Stimulated activated CD8-positive, alpha-beta memory T cell treated with anti-CD3 and anti-CD28 coated beads, Interleukin-7, amount 100 ng/mL, for 1 hour (primary cell): ENCODE results near the gene MAST2.
"Not testable (repeated sequence)": the region's sequence is repeated elsewhere in the genome, so short reads cannot be mapped to it uniquely, and the experiment has no call there.

ENCODE experiments used
- DNase-seq, 2 donors: peaks; one replicate each; pipeline ENCODE4 v3.0.0-alpha.2; 2020; ENCODE audit warnings: low read depth in 2 of 2

Gene MAST2

DNA sequence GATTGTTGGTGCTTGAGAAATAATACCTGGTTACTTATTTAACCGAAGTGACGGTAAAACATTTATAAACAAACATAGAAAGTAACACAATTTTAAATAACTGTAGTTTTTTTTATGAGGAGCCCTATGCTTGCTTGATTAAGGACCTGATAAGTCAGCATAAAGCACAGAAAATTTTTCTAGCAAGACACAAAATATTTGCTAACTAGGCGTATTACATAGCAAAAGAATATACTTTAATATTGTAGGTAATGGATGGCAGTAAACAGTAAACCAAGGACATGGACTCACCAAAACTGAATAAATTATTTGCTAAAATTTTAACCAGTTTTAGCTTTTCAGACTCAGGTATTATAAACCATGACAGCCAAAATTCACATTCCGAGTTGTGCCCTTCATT is 90.9 kb downstream of the MAST2 start:
- DNase-seq: no peak

DNA sequence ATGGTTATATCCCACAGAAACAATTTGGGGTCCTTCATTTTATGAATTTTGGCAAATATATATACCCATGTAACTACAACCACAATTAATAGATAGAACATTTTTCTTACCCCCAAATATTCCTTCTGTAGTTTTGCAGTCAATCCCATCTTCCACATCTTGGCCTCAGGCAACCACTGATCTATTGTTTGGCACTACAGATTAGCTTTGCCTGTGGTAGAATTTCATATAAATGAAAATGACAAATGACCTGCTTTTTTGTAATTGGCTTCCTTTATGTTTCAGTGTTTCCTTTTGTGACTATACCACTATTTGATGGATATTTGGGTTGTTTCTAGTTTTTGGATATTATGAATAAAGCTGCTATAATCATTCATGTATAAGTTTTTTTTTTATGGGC is 91.5 kb downstream of the MAST2 start:
- no peak for DNase-seq

DNA sequence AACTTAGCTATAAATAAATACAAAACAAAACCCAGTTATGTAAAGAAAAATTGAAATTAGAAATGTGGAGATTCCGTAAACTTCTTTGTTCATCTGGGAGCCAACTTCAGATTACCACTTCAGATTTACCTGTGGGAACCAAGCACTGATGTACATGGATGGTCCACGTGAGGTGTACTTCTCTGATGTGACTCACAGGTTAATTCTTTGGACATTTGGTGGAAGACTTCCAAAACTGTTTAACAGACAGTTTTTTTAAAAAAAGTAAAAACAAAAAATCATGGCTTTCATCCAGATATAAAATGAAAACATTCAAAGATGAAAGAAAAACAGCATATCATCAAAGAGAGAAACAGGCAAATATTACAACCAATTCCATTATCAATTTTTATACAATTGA is 92.0 kb downstream of the MAST2 start:
- no peak for DNase-seq

GRCh38 chr1:45906883-45907282 is 103.5 kb downstream of the MAST2 start:
- DNase-seq: no peak

- DNase-seq: no peak
Measured at GRCh38 chr1:45908611-45909140, 105.3 kb downstream of the MAST2 start.

DNA sequence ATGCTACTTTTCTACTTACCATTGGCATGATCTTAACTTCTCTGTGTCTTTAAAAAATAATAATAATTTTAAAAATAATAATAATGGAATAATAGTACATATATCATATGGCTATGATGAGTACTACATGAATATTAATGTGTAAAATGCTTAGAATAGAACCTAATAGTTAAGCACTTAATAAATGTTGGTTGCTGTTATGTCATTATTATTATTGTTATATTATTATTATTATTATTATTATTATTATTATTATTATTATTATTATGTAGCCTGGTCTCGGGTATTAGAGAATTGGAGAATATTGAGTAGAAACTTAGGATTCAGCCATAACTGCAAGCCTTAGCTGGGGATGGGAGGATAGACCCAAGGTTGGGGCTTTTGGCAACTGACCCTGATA is 108.2 kb downstream of the MAST2 start:
- DNase-seq: no peak

DNA sequence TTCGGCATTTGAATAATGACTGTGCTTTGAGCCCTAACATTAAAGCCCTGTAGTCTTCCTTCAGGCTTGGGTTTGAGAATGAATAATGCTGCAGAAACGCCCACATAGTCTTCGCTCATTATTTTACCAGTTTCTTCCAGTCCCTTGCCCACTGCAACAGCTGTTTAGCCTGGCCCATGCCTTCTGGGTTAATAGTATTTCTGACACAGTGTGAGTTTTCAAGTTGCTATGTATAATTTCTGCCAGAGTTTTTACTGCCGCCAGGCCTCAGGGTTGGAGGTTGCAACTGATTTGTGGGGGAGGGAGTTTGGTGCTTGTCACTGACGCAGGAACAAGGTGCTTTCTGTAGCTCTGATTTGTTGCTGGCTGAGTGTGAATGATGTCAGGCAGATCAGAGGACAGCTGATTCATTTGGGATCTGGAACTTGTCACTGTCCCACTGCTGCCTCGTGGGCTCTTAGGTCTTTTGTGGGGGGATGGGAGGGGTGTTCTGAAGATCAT is 109.8 kb downstream of the MAST2 start:
- no peak for DNase-seq

- no peak for DNase-seq
Measured at GRCh38 chr1:45913731-45914501, 110.5 kb downstream of the MAST2 start.

DNA sequence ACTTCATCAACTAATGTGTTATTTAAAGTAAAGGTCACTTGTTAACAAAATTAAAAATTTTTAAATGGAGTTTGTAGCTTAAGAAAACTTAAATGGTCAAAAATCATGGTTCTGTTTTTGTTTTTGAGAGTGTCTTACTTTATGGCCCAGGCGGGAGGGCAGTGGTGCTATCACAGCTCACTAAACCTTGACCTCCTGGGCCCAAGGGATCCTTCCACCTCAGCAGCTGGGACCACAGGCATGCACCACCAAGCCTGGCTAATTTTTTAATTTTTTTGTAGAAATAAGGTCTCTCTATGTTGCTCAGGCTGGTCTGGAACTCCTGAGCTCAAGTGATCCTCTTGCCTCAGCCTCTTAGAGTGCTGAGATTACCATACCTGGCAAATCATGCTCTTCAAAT is 111.4 kb downstream of the MAST2 start:
- no peak for DNase-seq

GRCh38 chr1:45922374-45922773 is 119.0 kb downstream of the MAST2 start:
- no peak for DNase-seq

DNA sequence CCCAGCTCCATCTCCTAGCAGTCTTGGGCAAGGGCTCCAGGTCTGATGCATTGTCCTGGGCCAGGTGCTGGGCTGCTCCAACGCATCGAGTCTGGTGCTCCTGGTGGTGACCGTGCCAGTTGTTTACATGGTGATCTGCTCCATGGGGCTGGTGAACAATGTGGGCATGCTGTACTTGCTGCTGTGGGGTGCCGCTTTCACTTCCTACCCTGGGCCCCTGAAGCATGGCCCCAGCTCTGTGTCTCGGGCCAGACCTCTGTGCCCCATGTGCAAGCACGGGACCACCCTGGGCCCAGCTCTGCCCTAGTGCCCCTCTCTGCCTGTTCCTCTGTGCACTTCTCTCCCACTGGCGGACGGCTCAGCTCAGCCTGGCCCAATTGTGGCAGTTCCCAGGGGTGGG is 119.4 kb downstream of the MAST2 start:
- no peak for DNase-seq

DNA sequence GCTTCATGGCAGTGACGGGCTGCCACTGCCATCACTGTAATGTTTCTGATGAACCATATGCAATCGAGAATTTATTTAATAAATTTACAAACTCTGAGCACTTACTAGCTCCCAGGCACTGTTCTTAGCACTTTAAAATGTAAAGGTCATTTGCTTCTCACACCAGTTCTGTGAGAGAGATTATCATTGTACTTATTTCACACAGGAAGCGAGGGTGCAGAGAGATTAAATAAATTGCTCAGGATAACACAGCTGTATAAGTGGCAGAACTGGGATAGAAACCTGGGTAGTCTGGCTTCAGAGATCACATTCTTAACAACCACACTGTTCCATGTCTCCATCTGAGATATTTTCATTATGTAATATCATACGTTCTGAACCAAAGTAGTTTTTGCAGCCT is 119.9 kb downstream of the MAST2 start:
- DNase-seq: no peak

GRCh38 chr1:45924736-45925135 is 121.3 kb downstream of the MAST2 start:
- no peak for DNase-seq

GRCh38 chr1:45925728-45926287 is 122.4 kb downstream of the MAST2 start:
- no peak for DNase-seq

DNA sequence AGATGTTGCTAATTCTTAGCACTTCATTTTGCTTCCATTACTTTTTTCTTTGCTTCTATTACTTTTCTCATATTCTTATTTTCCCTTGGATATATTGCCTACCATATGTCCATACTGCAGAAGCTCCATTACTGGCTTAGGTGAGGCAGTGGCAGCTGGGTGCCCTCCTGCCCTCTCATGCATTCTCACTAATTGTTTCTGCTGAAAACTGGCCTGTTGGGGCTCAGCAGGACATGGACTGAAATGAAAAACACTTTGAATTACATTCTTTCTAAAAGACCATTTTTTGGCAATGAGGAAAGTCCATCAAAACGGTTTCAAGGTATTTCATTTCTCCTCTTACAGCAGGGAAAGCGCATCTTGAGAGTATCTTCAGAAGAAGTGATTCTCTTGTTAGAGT is 122.9 kb downstream of the MAST2 start:
- no peak for DNase-seq

DNA sequence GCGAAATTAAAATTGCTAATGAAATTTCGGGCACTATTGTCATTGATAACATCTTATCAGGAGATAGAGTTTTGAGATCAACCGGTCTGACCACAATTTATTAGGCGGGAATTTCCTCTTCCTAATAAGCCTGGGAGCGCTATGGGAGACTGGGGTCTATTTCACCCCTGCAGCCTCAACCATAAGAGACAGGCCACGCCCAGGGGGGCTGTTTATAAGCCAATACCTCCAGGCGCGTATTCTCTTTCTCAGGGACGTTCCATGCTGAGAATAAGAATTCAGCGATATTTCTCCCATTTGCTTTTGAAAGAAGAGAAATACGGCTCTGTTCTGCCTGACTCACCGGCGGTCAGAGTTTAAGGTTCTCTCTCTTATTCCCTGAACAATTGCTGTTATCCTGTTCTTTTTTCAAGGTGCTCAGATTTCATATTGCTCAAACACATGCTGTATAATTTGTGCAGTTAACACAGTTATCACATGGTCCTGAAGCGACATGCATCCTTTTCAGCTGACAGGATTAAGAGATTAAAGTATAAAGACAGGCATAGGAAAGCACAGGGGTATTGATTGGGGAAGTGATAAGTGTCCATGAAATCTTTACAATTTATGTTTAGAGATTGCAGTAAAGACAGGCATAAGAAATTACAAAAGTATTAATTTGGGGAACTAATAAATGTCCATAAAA is 124.0 kb downstream of the MAST2 start:
- not testable (repeated sequence) for DNase-seq

- DNase-seq: no peak
Measured at GRCh38 chr1:45928486-45929205, 125.2 kb downstream of the MAST2 start.

- no peak for DNase-seq
Measured at GRCh38 chr1:45929257-45929687, 125.9 kb downstream of the MAST2 start.

- no peak for DNase-seq
Measured at GRCh38 chr1:45930258-45931150, 127.1 kb downstream of the MAST2 start.

GRCh38 chr1:45932205-45932604 is 128.8 kb downstream of the MAST2 start:
- not testable (repeated sequence) for DNase-seq

DNA sequence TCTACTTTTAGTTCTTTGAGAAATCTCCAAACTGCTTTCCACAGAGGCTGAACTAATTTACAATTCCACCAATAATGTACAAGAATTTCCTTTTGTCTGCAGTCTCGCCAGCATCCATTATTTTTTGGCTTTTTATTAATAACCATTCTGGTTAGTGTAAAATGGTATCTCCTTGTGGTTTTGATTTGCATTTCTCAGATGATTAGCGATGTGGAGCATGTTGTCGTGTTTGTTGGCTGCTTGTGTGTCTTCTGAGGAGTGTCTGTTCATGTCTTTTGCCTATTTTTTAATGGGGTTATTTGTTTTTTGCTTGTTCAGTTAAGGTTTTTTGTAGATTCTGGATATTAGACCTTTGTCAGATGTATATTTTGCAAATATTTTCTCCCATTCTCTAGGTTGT is 131.5 kb downstream of the MAST2 start:
- no peak for DNase-seq
